ENCODE data around the gene DNER. TPM values are rescaled to one million over a fixed set of nuclear protein-coding genes. Genes with fewer than 3 reads are reported as not detected.
"Not testable (repeated sequence)": the region's sequence is repeated elsewhere in the genome, so short reads cannot be mapped to it uniquely, and the experiment has no call there.

The DNER gene
- total RNA-seq, 2 donors from 2014 or later, result 0.67 to 1.1 TPM

DNA sequence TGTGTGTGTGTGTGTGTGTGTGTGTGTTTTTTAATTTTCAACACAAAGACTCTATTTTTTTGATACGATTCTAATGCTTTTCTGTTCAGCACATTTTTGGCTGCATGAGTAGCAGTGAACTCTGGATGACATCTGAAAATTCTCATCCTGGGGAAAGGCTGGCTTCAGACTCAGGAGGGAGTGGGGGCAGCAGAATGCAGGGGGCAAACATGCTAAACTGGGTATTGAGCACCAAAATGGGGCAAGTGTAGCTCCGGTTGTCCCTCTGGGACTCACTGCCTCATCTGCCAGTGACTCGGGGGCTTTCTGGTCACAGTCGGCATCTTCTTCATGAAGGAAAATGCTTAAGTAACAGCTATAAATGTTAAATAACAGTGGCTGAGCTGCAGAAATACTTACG lies 326.5 kb downstream of the DNER start:
- DNase-seq (ENCODE audit: low spot score), result no peak
- intact Hi-C loops (cut with DNase I), result no loop called here

- intact Hi-C loops (cut with DNase I), result no loop called here
- no peak for DNase-seq (ENCODE audit: low spot score)
Measured at GRCh38 chr2:229380101-229380625, 334.2 kb downstream of the DNER start.

- intact Hi-C loops (cut with DNase I), result no loop called here
- no peak for DNase-seq (ENCODE audit: low spot score)
Measured at GRCh38 chr2:229378386-229378785, 336.0 kb downstream of the DNER start.

- no peak for DNase-seq (ENCODE audit: low spot score)
- intact Hi-C loops (cut with DNase I), result no loop called here
Measured at GRCh38 chr2:229376866-229377265, 337.5 kb downstream of the DNER start.

- no peak for DNase-seq (ENCODE audit: low spot score)
- intact Hi-C loops (cut with DNase I), result no loop called here
Measured at GRCh38 chr2:229375251-229375650, 339.1 kb downstream of the DNER start.

DNA sequence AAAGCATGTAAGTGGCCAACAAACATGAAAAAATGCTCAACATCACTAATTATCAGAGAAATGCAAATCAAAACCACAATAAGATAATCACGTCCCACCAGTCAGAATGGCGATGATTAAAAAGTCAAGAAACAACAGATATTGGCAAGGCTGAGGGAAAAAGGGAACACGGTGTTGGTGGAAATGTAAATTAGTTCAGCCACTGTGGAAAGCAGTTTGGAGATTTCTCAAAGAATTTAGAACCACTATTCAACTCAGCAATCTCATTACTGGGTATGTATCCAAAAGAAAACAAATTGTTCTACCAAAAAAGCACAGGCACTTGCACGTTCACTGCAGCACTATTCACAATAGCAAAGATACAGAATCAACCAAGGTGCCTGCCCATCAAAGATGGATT lies 341.0 kb downstream of the DNER start:
- intact Hi-C loops (cut with DNase I); DNase-seq (ENCODE audit: low spot score): not testable (repeated sequence)

GRCh38 chr2:229372207-229372606 lies 342.1 kb downstream of the DNER start:
- DNase-seq (ENCODE audit: low spot score), result no peak
- intact Hi-C loops (cut with DNase I), result no loop called here

DNA sequence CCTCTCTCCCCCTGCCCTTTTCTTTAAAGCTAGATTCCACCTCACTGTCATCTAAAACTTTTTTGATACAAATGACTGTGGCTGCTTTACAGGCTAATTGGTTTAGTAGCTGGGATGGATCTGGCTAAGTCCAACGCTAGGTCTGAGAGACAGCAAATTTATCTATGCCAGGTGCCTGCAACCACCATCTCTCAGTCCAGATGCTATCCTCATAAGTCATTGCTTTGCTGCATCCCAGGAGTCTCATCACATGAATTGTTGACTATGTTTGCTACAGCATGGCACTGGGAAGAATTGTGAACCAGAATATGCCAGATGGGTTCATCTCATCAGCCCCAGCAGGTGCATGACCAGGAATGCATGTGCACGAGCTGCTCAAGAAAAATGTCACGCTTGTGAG lies 343.3 kb downstream of the DNER start:
- DNase-seq (ENCODE audit: low spot score), result no peak

DNA sequence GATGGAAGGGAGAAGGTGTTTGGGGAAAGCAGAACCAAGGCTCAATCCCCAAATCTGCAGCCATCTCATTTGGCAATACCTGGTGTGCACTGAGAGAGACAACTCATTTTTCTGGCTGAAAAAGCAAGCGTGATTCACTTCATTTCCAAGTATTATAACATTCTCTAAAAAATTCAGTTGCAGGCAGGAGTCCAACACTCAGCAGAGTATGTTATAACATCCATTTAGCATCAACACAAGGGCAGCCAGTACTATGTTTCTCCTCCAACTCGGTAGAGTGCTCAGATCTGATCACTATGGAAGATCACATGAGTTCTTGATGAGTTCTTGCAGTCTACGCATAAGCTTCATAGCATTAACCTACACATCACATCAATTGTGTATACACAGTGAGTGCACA lies 343.8 kb downstream of the DNER start:
- intact Hi-C loops (cut with DNase I), result no loop called here
- no peak for DNase-seq (ENCODE audit: low spot score)

More for the DNA sequence above, 343.3 kb downstream of the DNER start:
- intact Hi-C loops (cut with DNase I), result no loop called here

DNA sequence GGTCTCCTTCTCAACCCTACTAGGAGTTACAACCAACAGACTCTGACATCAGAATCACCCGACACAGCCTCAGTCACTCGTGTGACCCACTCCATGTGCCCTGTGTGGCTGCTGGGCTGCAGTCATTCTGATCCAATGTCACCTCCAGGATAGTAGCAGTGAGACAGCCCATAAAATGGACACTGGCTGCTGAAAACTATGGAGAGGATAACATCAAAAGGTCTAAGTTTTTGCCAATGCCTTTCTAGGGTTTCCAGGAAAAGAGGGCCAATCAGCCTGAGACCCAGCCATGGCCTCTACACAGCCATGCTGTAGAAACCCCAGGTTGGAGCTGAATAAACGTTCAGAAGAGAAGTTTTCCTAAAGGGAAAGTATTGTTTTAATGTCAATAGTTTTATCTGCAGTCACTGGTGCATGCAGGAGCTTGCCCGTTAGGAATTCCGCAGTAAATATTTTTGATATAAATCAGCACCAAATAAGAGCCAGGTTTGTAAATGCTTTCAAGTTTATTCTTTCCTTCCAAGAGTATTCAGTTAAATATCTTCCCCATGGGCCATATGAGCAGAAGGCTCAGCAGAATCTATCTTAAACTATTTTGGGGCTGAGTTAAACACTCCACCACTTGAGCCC lies 351.1 kb downstream of the DNER start:
- intact Hi-C loops (cut with DNase I), result no loop called here

DNA sequence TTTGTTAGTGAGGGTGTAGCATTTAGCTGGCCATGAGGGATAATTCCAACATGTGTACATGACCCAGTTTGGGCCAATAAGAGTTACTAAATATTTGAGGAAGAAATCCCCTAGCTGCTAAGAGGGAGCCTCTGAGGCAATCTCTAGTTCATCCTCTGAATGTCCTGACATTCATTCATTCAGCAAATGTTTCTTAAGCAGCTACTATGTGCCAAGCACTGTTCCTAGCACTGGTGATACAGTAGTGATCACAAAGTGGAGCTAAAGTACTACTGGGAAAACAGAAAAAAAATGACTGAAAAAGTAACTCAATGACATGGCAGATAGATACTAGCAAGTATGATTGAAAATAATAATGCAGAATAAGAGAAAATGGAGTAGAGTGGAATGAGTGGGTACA lies 363.5 kb downstream of the DNER start:
- intact Hi-C loops (cut with DNase I), result no loop called here
- DNase-seq (ENCODE audit: low spot score), result no peak

More for the DNA sequence above, 351.1 kb downstream of the DNER start:
- no peak for DNase-seq (ENCODE audit: low spot score)

DNA sequence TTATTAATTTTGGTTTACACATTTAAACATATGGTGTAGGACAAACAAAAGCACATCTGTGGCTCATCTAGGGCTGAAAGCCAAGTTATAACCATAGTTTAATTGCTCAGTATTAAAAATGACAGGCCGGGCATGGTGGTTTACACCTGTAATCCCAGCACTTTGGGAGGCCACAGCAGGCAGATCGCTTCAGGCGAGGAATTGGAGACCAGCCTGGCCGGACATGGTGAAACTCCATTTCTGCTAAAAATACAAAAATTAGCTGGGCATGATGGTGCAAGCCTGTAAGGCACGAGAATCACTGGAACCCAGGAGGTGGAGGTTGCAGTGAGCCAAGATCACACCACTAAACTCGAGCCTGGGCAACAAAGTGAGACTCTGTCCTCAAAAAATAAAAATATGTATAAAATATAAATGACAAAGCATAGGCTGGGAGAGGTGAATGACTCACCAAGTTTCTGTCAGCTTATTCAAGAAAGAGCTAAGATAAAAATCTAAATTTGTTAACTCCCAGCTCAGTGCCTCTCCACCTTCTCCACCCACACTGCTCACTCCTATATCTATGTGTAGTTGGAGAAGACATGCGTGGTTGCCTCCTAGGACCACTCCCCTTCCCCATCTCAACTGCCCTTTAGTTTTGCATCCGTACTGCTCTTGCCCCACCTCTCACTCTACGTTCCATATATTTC lies 364.1 kb downstream of the DNER start:
- DNase-seq (ENCODE audit: low spot score), result no peak

GRCh38 chr2:229348128-229348527 lies 366.2 kb downstream of the DNER start:
- intact Hi-C loops (cut with DNase I), result no loop called here
- DNase-seq (ENCODE audit: low spot score), result no peak

More for the DNA sequence above, 364.1 kb downstream of the DNER start:
- intact Hi-C loops (cut with DNase I), result no loop called here

GRCh38 chr2:229346816-229347540 lies 367.4 kb downstream of the DNER start:
- intact Hi-C loops (cut with DNase I), result no loop called here
- no peak for DNase-seq (ENCODE audit: low spot score)

- intact Hi-C loops (cut with DNase I), result no loop called here
- no peak for DNase-seq (ENCODE audit: low spot score)
Measured at GRCh38 chr2:229344955-229345354, 369.4 kb downstream of the DNER start.

GRCh38 chr2:229344151-229344551 lies 370.2 kb downstream of the DNER start:
- no peak for DNase-seq (ENCODE audit: low spot score)
- intact Hi-C loops (cut with DNase I), result no loop called here

- intact Hi-C loops (cut with DNase I), result no loop called here
- no peak for DNase-seq (ENCODE audit: low spot score)
Measured at GRCh38 chr2:229343661-229344060, 370.7 kb downstream of the DNER start.

GRCh38 chr2:229342376-229342775 lies 372.0 kb downstream of the DNER start:
- intact Hi-C loops (cut with DNase I), result no loop called here
- no peak for DNase-seq (ENCODE audit: low spot score)

DNA sequence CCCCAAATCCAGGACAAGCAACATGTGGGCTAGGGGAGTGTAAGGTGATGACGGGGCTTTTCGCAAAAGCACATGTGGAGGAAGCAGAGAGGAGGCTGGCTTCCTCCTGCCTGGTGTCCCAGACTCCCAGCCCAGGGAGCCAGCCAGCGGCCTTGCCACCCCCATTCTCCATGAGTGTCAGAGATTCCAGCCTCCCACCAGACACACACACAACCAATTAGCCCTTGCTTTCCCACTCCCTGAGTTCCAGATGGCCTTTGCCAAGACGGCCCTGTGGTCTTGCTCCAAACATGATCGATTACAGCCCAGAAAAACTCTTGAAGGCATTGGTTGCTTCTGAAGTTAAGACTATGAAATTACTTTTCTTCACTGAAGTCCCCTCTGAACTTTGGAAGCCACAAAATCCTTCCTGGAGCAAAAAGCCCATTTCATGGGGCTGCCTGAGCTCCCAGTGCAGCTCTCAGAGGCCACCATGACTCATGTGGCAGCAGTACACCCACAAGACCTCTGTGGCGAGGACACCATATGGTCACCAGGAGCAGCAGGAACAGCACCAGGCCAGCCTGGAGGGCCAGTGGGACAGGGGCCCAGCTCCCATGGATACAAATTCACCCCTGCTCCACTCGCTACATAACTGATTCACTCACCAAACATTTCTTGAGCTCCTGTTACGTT lies 374.1 kb downstream of the DNER start:
- no peak for DNase-seq (ENCODE audit: low spot score)
- intact Hi-C loops (cut with DNase I), result no loop called here

DNA sequence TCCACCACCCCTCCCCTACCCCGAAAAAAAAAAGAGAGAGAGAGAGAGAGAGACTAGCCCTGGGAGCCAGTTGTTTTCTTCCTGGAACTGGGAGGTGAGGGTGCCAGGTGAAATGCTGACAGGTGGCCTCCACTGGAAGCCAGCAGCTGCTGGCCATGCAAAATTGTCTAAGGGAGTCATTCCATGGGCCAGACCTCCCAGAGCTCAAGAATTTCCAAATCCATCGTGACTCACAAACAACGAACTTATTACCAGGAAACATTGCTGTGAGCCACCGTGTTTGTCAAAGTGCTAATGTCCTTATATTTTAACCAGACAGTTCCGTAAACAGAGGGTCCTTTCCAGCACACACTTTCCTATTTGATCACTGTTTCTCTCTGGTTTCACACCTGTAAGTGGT lies 374.7 kb downstream of the DNER start:
- intact Hi-C loops (cut with DNase I), result no loop called here
- DNase-seq (ENCODE audit: low spot score), result no peak

Data from posterior vena cava (tissue), 2 donors.